HCT116 (cell line): ENCODE results near the gene TBL1X. TPM values are rescaled to one million over a fixed set of nuclear protein-coding genes. Genes with fewer than 3 reads are reported as not detected.

Experiments
- ATAC-seq: fragments of 200-7000 bp; cut with Tn5 transposase; 2 replicates; pipeline ENCODE4 v1.9.1; 2020; ENCODE audit warnings: mild to moderate bottlenecking, moderate library complexity
- BruUV-seq: library from RNA; stranded (reverse); fragments of 400-500 nt; replicated peaks from 2 replicates; lab custom pipeline; 2021; lab: Mats Ljungman, UMichigan
- CTCF ChIA-PET: fragments of 300-600 bp; sonication (Branson Sonifier 250); formaldehyde crosslinking; loops from one replicate; lab custom pipeline; 2021; ENCODE audit warnings: antibody characterized with exemption; lab: Charles Lee
- POLR2A ChIA-PET: fragments of 300-600, 350-600 bp; sonication (Branson Sonifier 250); formaldehyde crosslinking; loops from one replicate; lab custom pipeline; 2021; ENCODE audit warnings: antibody characterized with exemption; lab: Charles Lee
- RAD21 ChIA-PET, 2 experiments: fragments of 300-600 bp; sonication (Branson Sonifier 250); formaldehyde crosslinking; loops; one replicate each; lab custom pipeline; 2023; ENCODE audit warnings: low total read pairs in 2 of 2; ENCODE audit not compliant: uncharacterized antibody in 2 of 2, unreplicated experiment in 2 of 2, low non-redundant PET in 1 of 2; lab: Charles Lee
- DNase-seq: peaks from one replicate; pipeline ENCODE4 v3.0.0-alpha.2; 2010; ENCODE audit warnings: low read depth, low spot score
- H2AFZ ChIP-seq: fragments of 200-600 bp; shearing (Covaris generic), sonication (generic); 2 replicates; pipeline ENCODE4 v1.6.1; 2017; ENCODE audit warnings: low read depth, mixed run types, mixed read lengths, antibody characterized with exemption, low read length; ENCODE audit not compliant: poor library complexity, severe bottlenecking
- H3K27ac ChIP-seq: 2 replicates; pipeline ENCODE4 v1.5.1; 2012; ENCODE audit warnings: low read depth, low read length
- H3K27me3 ChIP-seq: fragments of 200-600 bp; sonication (generic); 2 replicates; pipeline ENCODE4 v1.6.1; 2016; ENCODE audit warnings: mixed run types, low read length, mixed read lengths; ENCODE audit not compliant: insufficient read depth
- H3K36me3 ChIP-seq, 2 experiments: fragments of 200-500 bp in 1 of 2; fragments of 200-600 bp in 1 of 2; sonication (Bioruptor generic) in 1 of 2; sonication (generic) in 1 of 2; 2 replicates each; pipeline versions ENCODE4 v1.5.1 to v1.6.1; 2014 to 2016; ENCODE audit warnings: low read length in 2 of 2, inconsistent platforms in 1 of 2, mixed read lengths in 1 of 2, mixed run types in 1 of 2; ENCODE audit not compliant: insufficient read depth in 2 of 2, control insufficient read depth in 1 of 2
- H3K4me1 ChIP-seq, 2 experiments: fragments of 200-600 bp in 1 of 2; sonication (generic) in 1 of 2; 2 replicates each; pipeline versions ENCODE4 v1.5.1 to v1.6.1; 2012 to 2017; ENCODE audit warnings: low read length in 2 of 2, inconsistent platforms in 1 of 2, mild to moderate bottlenecking in 1 of 2, mixed read lengths in 1 of 2, mixed run types in 1 of 2, moderate library complexity in 1 of 2; ENCODE audit not compliant: insufficient read depth in 2 of 2, control insufficient read depth in 1 of 2
- H3K4me2 ChIP-seq: fragments of 200-600 bp; sonication (generic); 2 replicates; pipeline ENCODE4 v1.6.1; 2017; ENCODE audit warnings: mixed run types, low read length, mixed read lengths
- H3K4me3 ChIP-seq, 2 experiments: fragments of 200-600 bp in 1 of 2; sonication (generic) in 1 of 2; replicated peaks in 1 of 2; 2 replicates each; pipeline ENCODE4 v1.5.1; 2011 to 2016; ENCODE audit warnings: low read length in 2 of 2, control low read depth in 1 of 2, low read depth in 1 of 2, mild to moderate bottlenecking in 1 of 2, mixed read lengths in 1 of 2, mixed run types in 1 of 2
- H3K79me2 ChIP-seq: fragments of 200-600 bp; sonication (generic); 2 replicates; pipeline ENCODE4 v1.6.1; 2017; ENCODE audit warnings: mild to moderate bottlenecking, mixed run types, low read length, moderate library complexity, mixed read lengths; ENCODE audit not compliant: insufficient read depth
- H3K9ac ChIP-seq: fragments of 200-600 bp; sonication (generic); 2 replicates; pipeline ENCODE4 v1.6.1; 2016; ENCODE audit warnings: low read length, mixed read lengths
- H3K9me2 ChIP-seq: fragments of 200-600 bp; sonication (generic), shearing (Covaris generic); 2 replicates; pipeline ENCODE4 v1.6.1; 2017; ENCODE audit warnings: mixed run types, mild to moderate bottlenecking, moderate library complexity; ENCODE audit not compliant: insufficient read depth
- H3K9me3 ChIP-seq, 2 experiments: fragments of 200-500 bp in 1 of 2; fragments of 200-600 bp in 1 of 2; sonication (Bioruptor generic) in 1 of 2; sonication (generic) in 1 of 2; 2 replicates each; pipeline ENCODE4 v1.6.1; 2014 to 2017; ENCODE audit warnings: low read length in 2 of 2, mixed read lengths in 2 of 2, inconsistent platforms in 1 of 2, low read depth in 1 of 2, mild to moderate bottlenecking in 1 of 2, mixed run types in 1 of 2, moderate library complexity in 1 of 2; ENCODE audit not compliant: control insufficient read depth in 1 of 2, insufficient read depth in 1 of 2
- H4K20me1 ChIP-seq: fragments of 200-600 bp; sonication (generic), shearing (Covaris generic); 2 replicates; pipeline ENCODE4 v1.6.1; 2017; ENCODE audit warnings: mixed run types, mild to moderate bottlenecking, moderate library complexity; ENCODE audit not compliant: insufficient read depth
- CBX3 ChIP-seq: IDR thresholded peaks from 2 replicates; pipeline ENCODE4 v1.6.1; 2012; ENCODE audit warnings: low read depth
- CEBPB ChIP-seq: IDR thresholded peaks from 2 replicates; pipeline ENCODE4 v1.6.1; 2012; ENCODE audit warnings: low read depth
- EGR1 ChIP-seq: IDR thresholded peaks from 2 replicates; pipeline ENCODE4 v1.6.1; 2012; ENCODE audit warnings: low read depth
- EZH2 ChIP-seq: fragments of 200-600 bp; sonication (generic); IDR thresholded peaks from 2 replicates; pipeline ENCODE4 v1.6.1; 2017; ENCODE audit warnings: antibody characterized with exemption, mixed run types
- FOSL1 ChIP-seq: IDR thresholded peaks from 2 replicates; pipeline ENCODE4 v1.6.1; 2012; ENCODE audit warnings: low read depth
- JUND ChIP-seq: IDR thresholded peaks from 2 replicates; pipeline ENCODE4 v1.6.1; 2012
- POLR2A ChIP-seq: IDR thresholded peaks from 2 replicates; pipeline ENCODE4 v1.7.0; 2011; ENCODE audit warnings: borderline replicate concordance; ENCODE audit not compliant: insufficient read depth, insufficient read length; ENCODE audit errors: extremely low read depth
- POLR2AphosphoS5 ChIP-seq: IDR thresholded peaks from 2 replicates; pipeline ENCODE4 v1.6.1; 2011; ENCODE audit warnings: mild to moderate bottlenecking, low read depth, low read length, moderate library complexity
- RAD21 ChIP-seq: IDR thresholded peaks from 2 replicates; pipeline ENCODE4 v1.6.1; 2012; ENCODE audit warnings: low read depth, mild to moderate bottlenecking
- SIN3A ChIP-seq: IDR thresholded peaks from 2 replicates; pipeline ENCODE4 v1.6.1; 2012; ENCODE audit warnings: low read depth
- SP1 ChIP-seq: IDR thresholded peaks from 2 replicates; pipeline ENCODE4 v1.6.1; 2012; ENCODE audit warnings: low read depth
- TCF7L2 ChIP-seq: IDR thresholded peaks from 2 replicates; pipeline ENCODE4 v1.7.0; 2011; ENCODE audit warnings: borderline replicate concordance, inconsistent platforms; ENCODE audit not compliant: insufficient read depth, insufficient read length; ENCODE audit errors: extremely low read depth
- YY1 ChIP-seq: IDR thresholded peaks from 2 replicates; pipeline ENCODE4 v1.6.1; 2011; ENCODE audit warnings: low read length, low read depth, moderate library complexity, mild to moderate bottlenecking; ENCODE audit not compliant: insufficient replicate concordance; ENCODE audit errors: extremely low read depth
- ZFX ChIP-seq: fragments of 450-650 bp; IDR thresholded peaks from 2 replicates; pipeline ENCODE4 v1.6.1; 2017
- intact Hi-C: fragments of 100-400 bp; cut with micrococcal nuclease; formaldehyde crosslinking; loops from 2 replicates; pipeline ENCODE4 v1.10.0; 2022
- total RNA-seq: library from RNA; stranded (reverse); gene quantifications from one replicate; pipeline ENCODE4 v1.2.1, GENCODE V29; 2021; ENCODE audit not compliant: unreplicated experiment
- TF ChIP-seq, protein P1 (sequence below): IDR thresholded peaks from 2 replicates; pipeline ENCODE4 v1.6.1; 2012; ENCODE audit warnings: low read depth
- TF ChIP-seq, protein P2 (sequence below), 3 experiments: fragments of 200-600 bp in 1 of 3; sonication (generic) in 1 of 3; IDR thresholded peaks in 2 of 3; conservative IDR thresholded peaks in 1 of 3; 2 replicates each; pipeline ENCODE4 v1.5.1; 2012 to 2017; ENCODE audit warnings: low read depth in 2 of 3, low read length in 2 of 3, antibody characterized with exemption in 1 of 3, borderline replicate concordance in 1 of 3, control low read depth in 1 of 3, mild to moderate bottlenecking in 1 of 3, mixed read lengths in 1 of 3, mixed run types in 1 of 3, moderate library complexity in 1 of 3; ENCODE audit not compliant: insufficient read depth in 1 of 3
- TF ChIP-seq, protein P3 (sequence below): IDR thresholded peaks from 2 replicates; pipeline ENCODE4 v1.6.1; 2011; ENCODE audit warnings: mild to moderate bottlenecking, low read length, moderate library complexity; ENCODE audit not compliant: insufficient replicate concordance; ENCODE audit errors: extremely low read depth

TBL1X gene
- total RNA-seq, 1 experiment from 2014 or later: 37.8 TPM

DNA sequence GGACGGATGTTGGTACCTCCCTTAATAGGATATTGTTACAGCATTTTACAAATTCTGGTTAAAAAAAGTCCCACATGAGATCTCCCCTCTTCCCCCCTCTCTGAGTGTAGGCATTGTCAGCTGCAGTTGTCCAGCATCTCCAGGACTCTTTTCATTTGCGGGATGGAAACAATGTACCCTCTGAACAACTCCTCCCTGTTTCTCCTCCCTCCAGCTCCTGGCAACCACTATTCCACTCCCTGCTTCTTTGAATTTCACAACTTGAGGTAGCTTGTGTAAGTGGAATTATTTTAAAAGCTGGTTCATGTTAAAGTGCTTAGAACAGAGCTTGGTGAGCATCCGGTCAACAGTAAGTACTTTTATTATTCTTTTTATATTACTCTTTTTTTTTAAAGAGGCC lies 69.8 kb downstream of the TBL1X start:
- intact Hi-C loops: no loop called here
- TF ChIP-seq ZFX (no peak), SIN3A (no peak), POLR2AphosphoS5 (no peak), FOSL1 (no peak), RAD21 (no peak), POLR2A (no peak), CEBPB (no peak), EZH2 (no peak), JUND (no peak), SP1 (no peak), CBX3 (no peak), TCF7L2 (no peak), EGR1 (no peak), YY1 (no peak)
- TF ChIP-seq, protein P1, sequence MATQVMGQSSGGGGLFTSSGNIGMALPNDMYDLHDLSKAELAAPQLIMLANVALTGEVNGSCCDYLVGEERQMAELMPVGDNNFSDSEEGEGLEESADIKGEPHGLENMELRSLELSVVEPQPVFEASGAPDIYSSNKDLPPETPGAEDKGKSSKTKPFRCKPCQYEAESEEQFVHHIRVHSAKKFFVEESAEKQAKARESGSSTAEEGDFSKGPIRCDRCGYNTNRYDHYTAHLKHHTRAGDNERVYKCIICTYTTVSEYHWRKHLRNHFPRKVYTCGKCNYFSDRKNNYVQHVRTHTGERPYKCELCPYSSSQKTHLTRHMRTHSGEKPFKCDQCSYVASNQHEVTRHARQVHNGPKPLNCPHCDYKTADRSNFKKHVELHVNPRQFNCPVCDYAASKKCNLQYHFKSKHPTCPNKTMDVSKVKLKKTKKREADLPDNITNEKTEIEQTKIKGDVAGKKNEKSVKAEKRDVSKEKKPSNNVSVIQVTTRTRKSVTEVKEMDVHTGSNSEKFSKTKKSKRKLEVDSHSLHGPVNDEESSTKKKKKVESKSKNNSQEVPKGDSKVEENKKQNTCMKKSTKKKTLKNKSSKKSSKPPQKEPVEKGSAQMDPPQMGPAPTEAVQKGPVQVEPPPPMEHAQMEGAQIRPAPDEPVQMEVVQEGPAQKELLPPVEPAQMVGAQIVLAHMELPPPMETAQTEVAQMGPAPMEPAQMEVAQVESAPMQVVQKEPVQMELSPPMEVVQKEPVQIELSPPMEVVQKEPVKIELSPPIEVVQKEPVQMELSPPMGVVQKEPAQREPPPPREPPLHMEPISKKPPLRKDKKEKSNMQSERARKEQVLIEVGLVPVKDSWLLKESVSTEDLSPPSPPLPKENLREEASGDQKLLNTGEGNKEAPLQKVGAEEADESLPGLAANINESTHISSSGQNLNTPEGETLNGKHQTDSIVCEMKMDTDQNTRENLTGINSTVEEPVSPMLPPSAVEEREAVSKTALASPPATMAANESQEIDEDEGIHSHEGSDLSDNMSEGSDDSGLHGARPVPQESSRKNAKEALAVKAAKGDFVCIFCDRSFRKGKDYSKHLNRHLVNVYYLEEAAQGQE: no peak
- TF ChIP-seq, protein P2, sequence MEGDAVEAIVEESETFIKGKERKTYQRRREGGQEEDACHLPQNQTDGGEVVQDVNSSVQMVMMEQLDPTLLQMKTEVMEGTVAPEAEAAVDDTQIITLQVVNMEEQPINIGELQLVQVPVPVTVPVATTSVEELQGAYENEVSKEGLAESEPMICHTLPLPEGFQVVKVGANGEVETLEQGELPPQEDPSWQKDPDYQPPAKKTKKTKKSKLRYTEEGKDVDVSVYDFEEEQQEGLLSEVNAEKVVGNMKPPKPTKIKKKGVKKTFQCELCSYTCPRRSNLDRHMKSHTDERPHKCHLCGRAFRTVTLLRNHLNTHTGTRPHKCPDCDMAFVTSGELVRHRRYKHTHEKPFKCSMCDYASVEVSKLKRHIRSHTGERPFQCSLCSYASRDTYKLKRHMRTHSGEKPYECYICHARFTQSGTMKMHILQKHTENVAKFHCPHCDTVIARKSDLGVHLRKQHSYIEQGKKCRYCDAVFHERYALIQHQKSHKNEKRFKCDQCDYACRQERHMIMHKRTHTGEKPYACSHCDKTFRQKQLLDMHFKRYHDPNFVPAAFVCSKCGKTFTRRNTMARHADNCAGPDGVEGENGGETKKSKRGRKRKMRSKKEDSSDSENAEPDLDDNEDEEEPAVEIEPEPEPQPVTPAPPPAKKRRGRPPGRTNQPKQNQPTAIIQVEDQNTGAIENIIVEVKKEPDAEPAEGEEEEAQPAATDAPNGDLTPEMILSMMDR (IDR thresholded peaks at IDR 0.05 in 2 of 3, conservative IDR thresholded peaks at IDR 0.05 in 1 of 3; ENCODE audit: borderline replicate concordance in 1 of 3, insufficient read depth in 1 of 3, low read depth in 2 of 3, low read length in 2 of 3): no peak
- TF ChIP-seq, protein P3, sequence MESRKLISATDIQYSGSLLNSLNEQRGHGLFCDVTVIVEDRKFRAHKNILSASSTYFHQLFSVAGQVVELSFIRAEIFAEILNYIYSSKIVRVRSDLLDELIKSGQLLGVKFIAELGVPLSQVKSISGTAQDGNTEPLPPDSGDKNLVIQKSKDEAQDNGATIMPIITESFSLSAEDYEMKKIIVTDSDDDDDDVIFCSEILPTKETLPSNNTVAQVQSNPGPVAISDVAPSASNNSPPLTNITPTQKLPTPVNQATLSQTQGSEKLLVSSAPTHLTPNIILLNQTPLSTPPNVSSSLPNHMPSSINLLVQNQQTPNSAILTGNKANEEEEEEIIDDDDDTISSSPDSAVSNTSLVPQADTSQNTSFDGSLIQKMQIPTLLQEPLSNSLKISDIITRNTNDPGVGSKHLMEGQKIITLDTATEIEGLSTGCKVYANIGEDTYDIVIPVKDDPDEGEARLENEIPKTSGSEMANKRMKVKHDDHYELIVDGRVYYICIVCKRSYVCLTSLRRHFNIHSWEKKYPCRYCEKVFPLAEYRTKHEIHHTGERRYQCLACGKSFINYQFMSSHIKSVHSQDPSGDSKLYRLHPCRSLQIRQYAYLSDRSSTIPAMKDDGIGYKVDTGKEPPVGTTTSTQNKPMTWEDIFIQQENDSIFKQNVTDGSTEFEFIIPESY: no peak
- no peak for ATAC-seq
- Histone ChIP-seq H2AFZ (no peak overlapping the region), H4K20me1 (no peaks in the 10 kb centered on the region), H3K27me3 (no peaks in the 10 kb centered on the region), H3K4me2 (no peak overlapping the region), H3K4me1 (peaks cover 2 to 8% of the 10 kb centered on the region in 2 experiments; a peak in 2 of 4 replicates), H3K9me2 (no peaks in the 10 kb centered on the region), H3K36me3 (no peaks in the 10 kb centered on the region), H3K79me2 (peaks cover 4% of the 10 kb centered on the region; the same call in 1 of the 2 replicates), H3K4me3 (no peak overlapping the region), H3K9me3 (no peaks in the 10 kb centered on the region), H3K27ac (no peak overlapping the region), H3K9ac (no peak overlapping the region)
- ChIA-PET POLR2A (no interaction called here), RAD21 (no interaction called here), CTCF (no interaction called here)
- no peak for DNase-seq
- BruUV-seq: no TSS peak
